ENCODE data around the gene GBX1. TPM values are rescaled to one million over a fixed set of nuclear protein-coding genes. Genes with fewer than 3 reads are reported as not detected.

The GBX1 gene
- total RNA-seq, 1 donor from 2014 or later: not detected

DNA sequence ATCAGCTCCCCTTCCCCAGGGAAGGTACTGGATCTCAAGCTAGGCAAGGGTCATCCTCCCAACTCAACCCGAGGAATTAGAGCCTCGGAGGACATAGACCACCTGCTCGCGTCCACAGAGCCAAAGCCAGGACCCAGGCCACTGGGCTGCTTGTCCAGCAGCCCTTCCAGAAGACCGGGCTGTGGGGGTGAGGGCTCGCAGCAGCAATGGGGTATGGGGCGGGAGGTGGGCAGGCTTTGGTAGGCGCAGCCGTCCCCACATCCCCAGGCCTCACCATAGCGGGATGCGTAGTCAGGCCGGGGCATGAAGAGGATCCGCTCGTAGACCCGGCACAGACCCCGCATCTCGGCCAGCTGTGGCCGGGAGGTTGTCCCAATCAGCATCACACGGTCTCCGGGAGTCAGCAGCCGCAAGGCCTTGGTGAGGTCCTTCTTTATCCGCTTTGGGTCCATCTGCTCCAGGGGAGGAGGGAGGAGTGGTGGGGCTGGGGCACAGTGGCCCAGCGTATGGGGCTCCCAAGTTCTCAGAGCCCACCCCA is 24.6 kb upstream of the GBX1 start:
- Histone ChIP-seq H3K36me3 (ENCODE audit: control insufficient read depth, insufficient read depth, low read length) (no peaks in the 10 kb centered on the region), H3K4me3 (ENCODE audit: low read depth, low read length) (no peak overlapping the region), H3K27me3 (ENCODE audit: control insufficient read depth, insufficient read depth, low read length) (peaks cover 34% of the 10 kb centered on the region)
- no peak for DNase-seq (ENCODE audit: low read depth)
- TF ChIP-seq, protein P1, sequence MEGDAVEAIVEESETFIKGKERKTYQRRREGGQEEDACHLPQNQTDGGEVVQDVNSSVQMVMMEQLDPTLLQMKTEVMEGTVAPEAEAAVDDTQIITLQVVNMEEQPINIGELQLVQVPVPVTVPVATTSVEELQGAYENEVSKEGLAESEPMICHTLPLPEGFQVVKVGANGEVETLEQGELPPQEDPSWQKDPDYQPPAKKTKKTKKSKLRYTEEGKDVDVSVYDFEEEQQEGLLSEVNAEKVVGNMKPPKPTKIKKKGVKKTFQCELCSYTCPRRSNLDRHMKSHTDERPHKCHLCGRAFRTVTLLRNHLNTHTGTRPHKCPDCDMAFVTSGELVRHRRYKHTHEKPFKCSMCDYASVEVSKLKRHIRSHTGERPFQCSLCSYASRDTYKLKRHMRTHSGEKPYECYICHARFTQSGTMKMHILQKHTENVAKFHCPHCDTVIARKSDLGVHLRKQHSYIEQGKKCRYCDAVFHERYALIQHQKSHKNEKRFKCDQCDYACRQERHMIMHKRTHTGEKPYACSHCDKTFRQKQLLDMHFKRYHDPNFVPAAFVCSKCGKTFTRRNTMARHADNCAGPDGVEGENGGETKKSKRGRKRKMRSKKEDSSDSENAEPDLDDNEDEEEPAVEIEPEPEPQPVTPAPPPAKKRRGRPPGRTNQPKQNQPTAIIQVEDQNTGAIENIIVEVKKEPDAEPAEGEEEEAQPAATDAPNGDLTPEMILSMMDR (IDR thresholded peaks at IDR 0.05; ENCODE audit: insufficient read depth, low read length, poor library complexity, severe bottlenecking): no peak

- Histone ChIP-seq H3K4me3 (ENCODE audit: low read depth, low read length) (no peak overlapping the region), H3K36me3 (ENCODE audit: control insufficient read depth, insufficient read depth, low read length) (no peaks in the 10 kb centered on the region), H3K27me3 (ENCODE audit: control insufficient read depth, insufficient read depth, low read length) (peaks cover 38% of the 10 kb centered on the region)
- TF ChIP-seq, protein P1 (IDR thresholded peaks at IDR 0.05; ENCODE audit: insufficient read depth, low read length, poor library complexity, severe bottlenecking): no peak
- no peak for DNase-seq (ENCODE audit: low read depth)
Measured at GRCh38 chr7:151191544-151191943, 24.1 kb upstream of the GBX1 start.

DNA sequence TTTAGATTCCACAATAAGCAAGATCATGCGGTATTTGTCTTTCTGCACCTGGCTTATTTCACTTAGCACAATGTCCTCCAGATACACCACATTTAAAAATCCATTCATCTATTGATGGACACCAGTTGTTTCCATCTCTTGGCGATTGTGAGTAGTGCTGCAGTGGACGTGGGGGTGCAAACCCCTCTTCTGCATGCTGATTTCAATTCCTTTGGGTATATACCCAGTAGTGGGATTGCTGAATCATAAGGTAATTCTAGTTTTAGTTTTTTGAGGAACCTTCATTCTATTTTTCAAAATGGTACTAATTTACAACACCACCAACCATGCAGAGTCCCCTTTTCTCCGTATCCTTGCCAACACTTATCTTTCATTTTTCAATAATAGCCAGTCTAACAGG is 21.5 kb upstream of the GBX1 start:
- Histone ChIP-seq H3K27me3 (ENCODE audit: control insufficient read depth, insufficient read depth, low read length) (peaks cover 25% of the 10 kb centered on the region), H3K4me3 (ENCODE audit: low read depth, low read length) (no peak overlapping the region), H3K36me3 (ENCODE audit: control insufficient read depth, insufficient read depth, low read length) (no peaks in the 10 kb centered on the region)
- no peak for DNase-seq (ENCODE audit: low read depth)
- TF ChIP-seq, protein P1 (IDR thresholded peaks at IDR 0.05; ENCODE audit: insufficient read depth, low read length, poor library complexity, severe bottlenecking): no peak

DNA sequence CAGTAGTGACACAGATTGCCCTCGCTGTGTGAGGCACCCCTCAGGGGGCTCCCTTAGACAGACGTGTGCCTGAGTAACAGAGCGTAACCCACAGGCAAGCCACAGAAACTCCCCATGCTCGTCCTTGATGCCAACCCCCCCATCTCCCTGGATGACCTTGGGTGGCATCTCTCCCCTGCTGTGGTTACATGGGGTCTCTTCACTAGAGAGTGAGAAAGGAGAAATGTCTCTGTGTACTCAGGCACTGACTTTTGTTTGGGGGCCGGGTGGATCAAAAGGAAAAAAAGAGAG is 20.7 kb upstream of the GBX1 start:
- Histone ChIP-seq H3K36me3 (ENCODE audit: control insufficient read depth, insufficient read depth, low read length) (no peaks in the 10 kb centered on the region), H3K27me3 (ENCODE audit: control insufficient read depth, insufficient read depth, low read length) (peaks cover 23% of the 10 kb centered on the region), H3K4me3 (ENCODE audit: low read depth, low read length) (no peak overlapping the region)
- no peak for DNase-seq (ENCODE audit: low read depth)
- TF ChIP-seq, protein P1 (IDR thresholded peaks at IDR 0.05; ENCODE audit: insufficient read depth, low read length, poor library complexity, severe bottlenecking): no peak

DNA sequence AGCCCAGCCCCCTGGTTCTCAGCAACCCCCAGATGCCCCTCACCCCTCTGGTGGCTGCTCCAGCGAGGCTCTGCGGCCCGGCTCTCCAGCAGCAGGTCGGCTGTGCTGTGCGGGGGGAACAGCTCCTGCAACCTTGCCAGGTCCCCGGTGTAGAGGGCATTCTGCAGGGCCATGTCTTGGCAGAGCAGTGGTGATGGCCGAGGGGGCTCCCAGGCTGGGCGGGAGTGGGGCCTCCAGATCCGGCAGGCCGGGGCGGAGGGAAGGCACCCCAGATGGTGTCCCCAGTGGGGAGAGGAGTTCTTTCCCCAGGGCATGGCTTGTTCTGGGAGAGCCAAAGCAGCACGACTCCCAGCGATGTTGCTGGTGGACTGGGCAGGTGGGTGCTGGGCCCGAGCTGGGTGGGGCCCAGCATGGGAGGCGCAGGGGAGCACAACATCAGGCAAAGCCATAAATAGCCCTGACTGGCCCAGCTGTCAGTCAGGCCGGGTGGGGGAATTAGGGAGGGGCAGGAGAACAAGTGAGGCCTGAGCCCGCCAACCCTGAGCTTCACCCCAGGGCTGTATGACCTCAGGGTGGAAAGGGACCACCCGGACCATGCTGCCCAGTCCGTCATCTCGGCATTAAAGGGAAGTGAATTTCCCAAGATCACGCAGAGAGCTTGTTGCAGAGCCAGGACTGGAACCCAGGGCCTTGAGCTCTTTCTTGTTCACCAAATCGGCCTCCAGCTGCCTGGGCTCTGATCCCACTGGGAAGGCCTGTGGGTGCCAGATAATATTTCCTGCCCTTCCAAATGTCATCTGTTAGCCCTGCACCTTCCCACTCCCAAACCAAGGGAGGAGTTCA is 20.1 kb upstream of the GBX1 start:
- peaks cover 24% of the 10 kb centered on the region for H3K27me3 ChIP-seq (ENCODE audit: control insufficient read depth, insufficient read depth, low read length)
- H3K4me3 ChIP-seq (ENCODE audit: low read depth, low read length): no peak overlapping the region
- TF ChIP-seq, protein P1 (IDR thresholded peaks at IDR 0.05; ENCODE audit: insufficient read depth, low read length, poor library complexity, severe bottlenecking): no peak
- DNase-seq (ENCODE audit: low read depth): no peak
- no peaks in the 10 kb centered on the region for H3K36me3 ChIP-seq (ENCODE audit: control insufficient read depth, insufficient read depth, low read length)

Measured in kidney epithelial cell (primary cell).